Parathyroid adenoma (tissue), 2 donors: ENCODE data around the gene CMTM3.
"Not testable (repeated sequence)": the region's sequence is repeated elsewhere in the genome, so short reads cannot be mapped to it uniquely, and the experiment has no call there.

Source experiments
- H2AFZ ChIP-seq: fragments of 300-600 bp; sonication (generic); one replicate; pipeline ENCODE4 v1.7.0; 2017; ENCODE audit warnings: antibody characterized with exemption, mild to moderate bottlenecking
- H3K27ac ChIP-seq: fragments of 300-600 bp; sonication (generic); one replicate; pipeline ENCODE4 v1.7.0; 2017
- H3K27me3 ChIP-seq: fragments of 300-600 bp; sonication (generic); one replicate; pipeline ENCODE4 v1.7.0; 2017; ENCODE audit warnings: low read length; ENCODE audit not compliant: control insufficient read depth, insufficient read depth
- H3K36me3 ChIP-seq: fragments of 300-600 bp; sonication (generic); one replicate; pipeline ENCODE4 v1.7.0; 2017; ENCODE audit warnings: low read length; ENCODE audit not compliant: control insufficient read depth, insufficient read depth
- H3K4me1 ChIP-seq: fragments of 300-600 bp; sonication (generic); one replicate; pipeline ENCODE4 v1.7.0; 2017; ENCODE audit warnings: control low read depth
- H3K4me2 ChIP-seq: fragments of 300-600 bp; sonication (generic); one replicate; pipeline ENCODE4 v1.7.0; 2017; ENCODE audit warnings: low read length
- H3K4me3 ChIP-seq: fragments of 300-600 bp; sonication (generic); one replicate; pipeline ENCODE4 v1.7.0; 2017; ENCODE audit warnings: low read depth, low read length
- H3K79me2 ChIP-seq: fragments of 300-600 bp; sonication (generic); one replicate; pipeline ENCODE4 v1.7.0; 2017; ENCODE audit warnings: control low read depth
- H3K9ac ChIP-seq: fragments of 300-600 bp; sonication (generic); one replicate; pipeline ENCODE4 v1.7.0; 2017; ENCODE audit warnings: mild to moderate bottlenecking
- H3K9me3 ChIP-seq: fragments of 300-600 bp; sonication (generic); one replicate; pipeline ENCODE4 v1.7.0; 2017; ENCODE audit warnings: low read length; ENCODE audit not compliant: control insufficient read depth
- TF ChIP-seq, protein P1 (sequence below): fragments of 300-600 bp; sonication (generic); IDR thresholded peaks from one replicate; pipeline ENCODE4 v1.7.0; 2017; ENCODE audit warnings: antibody characterized with exemption, mild to moderate bottlenecking
- donor health status: primary hyperparathyroidism.

The CMTM3 gene

DNA sequence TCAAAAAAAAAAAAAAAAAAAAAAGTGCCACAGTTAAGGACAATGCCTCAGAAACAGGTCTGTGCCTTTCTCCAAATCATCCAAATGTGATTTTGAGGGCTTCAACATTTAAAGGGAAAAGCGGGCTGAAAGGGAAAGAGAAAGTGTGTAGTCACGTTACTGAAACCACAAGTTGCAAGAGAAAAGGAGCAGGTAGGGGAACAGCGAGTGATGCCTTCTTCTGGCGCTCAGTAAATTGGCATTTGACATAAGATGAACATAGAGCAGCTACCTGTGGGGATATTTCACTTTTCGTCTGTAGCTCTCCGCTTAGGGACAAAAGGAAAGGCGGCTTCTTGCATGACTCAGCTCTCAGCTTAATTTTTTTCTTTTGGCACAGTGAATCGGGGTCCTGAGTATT is 14.2 kb upstream of the CMTM3 start:
- no peaks in the 10 kb centered on the region for H3K27me3 ChIP-seq
- no peak overlapping the region for H3K9ac ChIP-seq
- TF ChIP-seq, protein P1, sequence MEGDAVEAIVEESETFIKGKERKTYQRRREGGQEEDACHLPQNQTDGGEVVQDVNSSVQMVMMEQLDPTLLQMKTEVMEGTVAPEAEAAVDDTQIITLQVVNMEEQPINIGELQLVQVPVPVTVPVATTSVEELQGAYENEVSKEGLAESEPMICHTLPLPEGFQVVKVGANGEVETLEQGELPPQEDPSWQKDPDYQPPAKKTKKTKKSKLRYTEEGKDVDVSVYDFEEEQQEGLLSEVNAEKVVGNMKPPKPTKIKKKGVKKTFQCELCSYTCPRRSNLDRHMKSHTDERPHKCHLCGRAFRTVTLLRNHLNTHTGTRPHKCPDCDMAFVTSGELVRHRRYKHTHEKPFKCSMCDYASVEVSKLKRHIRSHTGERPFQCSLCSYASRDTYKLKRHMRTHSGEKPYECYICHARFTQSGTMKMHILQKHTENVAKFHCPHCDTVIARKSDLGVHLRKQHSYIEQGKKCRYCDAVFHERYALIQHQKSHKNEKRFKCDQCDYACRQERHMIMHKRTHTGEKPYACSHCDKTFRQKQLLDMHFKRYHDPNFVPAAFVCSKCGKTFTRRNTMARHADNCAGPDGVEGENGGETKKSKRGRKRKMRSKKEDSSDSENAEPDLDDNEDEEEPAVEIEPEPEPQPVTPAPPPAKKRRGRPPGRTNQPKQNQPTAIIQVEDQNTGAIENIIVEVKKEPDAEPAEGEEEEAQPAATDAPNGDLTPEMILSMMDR: no peak
- H3K4me3 ChIP-seq: no peak overlapping the region
- H3K79me2 ChIP-seq: no peaks in the 10 kb centered on the region
- H3K4me2 ChIP-seq: no peak overlapping the region
- no peaks in the 10 kb centered on the region for H3K4me1 ChIP-seq
- no peak overlapping the region for H3K27ac ChIP-seq
- no peaks in the 10 kb centered on the region for H3K36me3 ChIP-seq
- H3K9me3 ChIP-seq: no peaks in the 10 kb centered on the region
- no peak overlapping the region for H2AFZ ChIP-seq

DNA sequence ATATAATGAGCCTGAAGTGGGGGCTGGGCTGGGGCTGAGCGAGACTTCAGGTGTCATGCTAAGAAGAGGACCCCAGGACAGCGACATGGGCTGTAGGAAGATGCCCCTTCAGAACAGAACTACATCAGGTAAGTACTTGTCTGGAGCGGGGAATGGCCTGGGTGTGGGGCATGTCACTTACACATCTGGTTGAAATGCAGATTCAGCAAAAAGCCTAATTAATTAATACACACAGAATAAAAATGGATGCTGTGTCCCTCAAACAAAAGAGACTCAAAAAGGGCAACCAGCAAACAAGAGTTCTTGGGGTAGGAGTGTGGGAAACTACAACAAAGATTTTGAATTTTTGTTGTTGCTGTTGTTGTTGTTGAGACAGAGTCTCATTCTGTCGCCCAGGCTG is 13.5 kb upstream of the CMTM3 start:
- Histone ChIP-seq H2AFZ (no peak overlapping the region), H3K4me2 (no peak overlapping the region), H3K9ac (no peak overlapping the region), H3K4me1 (no peaks in the 10 kb centered on the region), H3K79me2 (no peaks in the 10 kb centered on the region), H3K36me3 (no peaks in the 10 kb centered on the region), H3K4me3 (no peak overlapping the region), H3K9me3 (no peaks in the 10 kb centered on the region), H3K27me3 (no peaks in the 10 kb centered on the region), H3K27ac (no peak overlapping the region)
- TF ChIP-seq, protein P1: no peak

DNA sequence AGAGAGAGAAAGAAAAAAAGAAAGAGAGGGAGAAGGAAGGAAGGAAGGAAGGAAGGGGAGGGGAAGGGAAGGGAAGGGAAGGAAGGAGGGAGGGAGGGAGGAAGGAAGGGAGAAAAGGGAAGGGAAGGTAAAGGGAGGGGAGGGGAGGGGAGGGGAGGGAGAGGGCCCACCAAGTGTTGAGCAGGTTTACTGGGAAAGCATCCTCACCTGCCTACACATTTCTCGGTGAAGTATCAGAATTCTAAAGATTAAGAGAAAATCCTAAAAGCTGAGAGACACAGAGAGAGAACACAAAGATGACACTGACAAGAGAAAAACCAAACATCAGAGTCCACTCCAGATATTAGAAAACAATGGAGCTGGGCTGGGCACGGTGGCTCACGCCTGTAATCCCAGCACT is 12.3 kb upstream of the CMTM3 start:
- H3K9ac ChIP-seq: no peak overlapping the region
- no peaks in the 10 kb centered on the region for H3K4me1 ChIP-seq
- H2AFZ ChIP-seq: no peak overlapping the region
- H3K9me3 ChIP-seq: no peaks in the 10 kb centered on the region
- no peak overlapping the region for H3K4me2 ChIP-seq
- no peak overlapping the region for H3K4me3 ChIP-seq
- H3K27me3 ChIP-seq: no peaks in the 10 kb centered on the region
- no peak overlapping the region for H3K27ac ChIP-seq
- no peaks in the 10 kb centered on the region for H3K79me2 ChIP-seq
- TF ChIP-seq, protein P1: no peak
- no peaks in the 10 kb centered on the region for H3K36me3 ChIP-seq

DNA sequence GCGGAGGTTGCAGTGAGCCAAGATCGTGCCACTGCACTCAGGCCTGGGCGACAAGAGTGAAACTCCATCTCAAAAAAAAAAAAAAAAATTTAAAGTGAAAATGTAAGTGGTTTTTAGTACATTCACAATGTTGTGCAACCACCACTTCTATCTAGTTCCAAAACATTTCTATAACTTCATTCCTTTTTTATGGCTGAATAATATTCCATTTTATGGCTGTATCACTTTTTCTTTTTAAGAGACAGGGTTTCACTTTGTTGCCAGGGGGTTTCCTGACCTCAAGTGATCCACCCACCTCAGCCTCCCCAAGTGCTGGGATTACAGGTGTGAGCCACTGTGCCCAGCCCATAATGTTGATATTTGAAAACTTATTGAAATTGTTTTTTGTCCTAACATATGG is 11.7 kb upstream of the CMTM3 start:
- Histone ChIP-seq H3K79me2 (no peaks in the 10 kb centered on the region), H3K27me3 (no peaks in the 10 kb centered on the region), H3K4me2 (no peak overlapping the region), H3K9me3 (no peaks in the 10 kb centered on the region), H2AFZ (no peak overlapping the region), H3K9ac (no peak overlapping the region), H3K4me3 (no peak overlapping the region), H3K4me1 (no peaks in the 10 kb centered on the region), H3K36me3 (no peaks in the 10 kb centered on the region), H3K27ac (no peak overlapping the region)
- TF ChIP-seq, protein P1: no peak

DNA sequence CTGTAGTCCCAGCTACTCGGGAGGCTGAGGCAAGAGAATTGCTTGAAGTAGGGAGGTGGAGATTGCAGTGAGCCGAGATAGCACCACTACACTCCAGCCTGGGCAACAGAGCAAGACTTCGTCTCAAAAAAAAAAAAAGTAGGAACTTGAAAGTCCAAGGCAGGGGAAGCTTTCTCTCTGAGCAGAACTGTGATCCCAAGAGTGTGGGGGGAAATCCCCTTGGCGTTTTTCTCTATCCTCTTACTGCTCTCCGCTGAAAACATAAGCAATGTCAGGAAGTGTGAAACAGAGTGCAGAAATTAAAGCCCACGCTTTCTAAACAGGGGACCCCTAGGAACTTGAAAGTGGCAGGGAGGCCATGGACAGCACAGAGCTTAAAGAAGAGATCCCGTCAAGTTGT is 9.8 kb upstream of the CMTM3 start:
- Histone ChIP-seq H3K9ac (no peak overlapping the region), H3K27me3 (no peaks in the 10 kb centered on the region), H3K27ac (no peak overlapping the region), H3K36me3 (no peaks in the 10 kb centered on the region), H3K4me3 (no peak overlapping the region), H2AFZ (no peak overlapping the region), H3K4me1 (no peaks in the 10 kb centered on the region), H3K9me3 (no peaks in the 10 kb centered on the region), H3K79me2 (no peaks in the 10 kb centered on the region), H3K4me2 (no peak overlapping the region)
- TF ChIP-seq, protein P1: no peak

DNA sequence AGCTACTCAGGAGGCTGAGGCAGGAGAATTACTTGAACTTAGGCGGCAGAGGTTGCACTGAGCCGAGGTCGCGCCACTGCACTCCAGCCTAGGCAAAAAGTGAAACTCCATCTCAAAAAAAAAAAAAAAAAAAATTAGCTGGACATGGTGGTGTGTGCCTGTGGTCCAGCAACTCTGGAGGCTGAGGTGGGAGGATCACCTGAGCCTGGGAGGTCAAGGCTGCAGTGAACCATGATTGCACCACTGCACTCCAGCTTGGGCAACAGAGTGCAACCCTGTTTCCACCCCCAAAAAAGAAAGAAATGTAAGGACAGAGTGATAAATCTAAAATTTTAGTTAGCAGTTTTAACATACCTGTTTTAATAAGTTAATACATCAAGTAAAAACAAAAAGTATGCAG is 7.9 kb upstream of the CMTM3 start:
- H3K27ac ChIP-seq, H3K4me3 ChIP-seq, H2AFZ ChIP-seq, H3K9me3 ChIP-seq, H3K27me3 ChIP-seq, H3K79me2 ChIP-seq, H3K36me3 ChIP-seq, H3K4me2 ChIP-seq, H3K4me1 ChIP-seq, H3K9ac ChIP-seq: not testable (repeated sequence)
